ENCODE results near the gene ADAMTS6.
"Not testable (repeated sequence)": the region's sequence is repeated elsewhere in the genome, so short reads cannot be mapped to it uniquely, and the experiment has no call there.

The ADAMTS6 gene

GRCh38 chr5:65481635-65482295 lies at the start of gene ADAMTS6:
Gene ADAMTS6 (minus strand): TSS chr5:65481920. CDS start chr5:65473673, 8,247 bp downstream.
- peak; percentile 27 for DNase-seq

- no peak for DNase-seq
Measured at GRCh38 chr5:65530904-65531303, 49.2 kb upstream of the ADAMTS6 start.

- no peak for DNase-seq
Measured at GRCh38 chr5:65525726-65526125, 44.0 kb upstream of the ADAMTS6 start.

- no peak for DNase-seq
Measured at GRCh38 chr5:65512170-65512937, 30.6 kb upstream of the ADAMTS6 start.

GRCh38 chr5:65508978-65509377 lies 27.3 kb upstream of the ADAMTS6 start:
- DNase-seq: no peak

GRCh38 chr5:65506961-65507360 lies 25.2 kb upstream of the ADAMTS6 start:
- DNase-seq: no peak

- DNase-seq: no peak
Measured at GRCh38 chr5:65489119-65489518, 7.4 kb upstream of the ADAMTS6 start.

- DNase-seq: not testable (repeated sequence)
Measured at GRCh38 chr5:65488038-65488687, 6.4 kb upstream of the ADAMTS6 start.

- DNase-seq: not testable (repeated sequence)
Measured at GRCh38 chr5:65486803-65487202, 5.1 kb upstream of the ADAMTS6 start.

GRCh38 chr5:65485405-65485804 lies 3.7 kb upstream of the ADAMTS6 start:
- no peak for DNase-seq

- DNase-seq: peak; percentile 48
Measured at GRCh38 chr5:65483546-65484346, 2.0 kb upstream of the ADAMTS6 start.

- DNase-seq: no peak
Measured at GRCh38 chr5:65482736-65483545, 1.2 kb upstream of the ADAMTS6 start.

- DNase-seq: no peak
Measured at GRCh38 chr5:65482296-65482735, 596 bp upstream of the ADAMTS6 start.

GRCh38 chr5:65481171-65481581 lies 544 bp downstream of the ADAMTS6 start:
- no peak for DNase-seq

- DNase-seq: no peak
Measured at GRCh38 chr5:65480306-65480865, 1.3 kb downstream of the ADAMTS6 start.

GRCh38 chr5:65479527-65479926 lies 2.2 kb downstream of the ADAMTS6 start:
- no peak for DNase-seq

- no peak for DNase-seq
Measured at GRCh38 chr5:65478336-65478735, 3.4 kb downstream of the ADAMTS6 start.

- no peak for DNase-seq
Measured at GRCh38 chr5:65475895-65476294, 5.8 kb downstream of the ADAMTS6 start.

- no peak for DNase-seq
Measured at GRCh38 chr5:65475336-65475735, 6.4 kb downstream of the ADAMTS6 start.

GRCh38 chr5:65474130-65474711 lies 7.5 kb downstream of the ADAMTS6 start:
- DNase-seq: no peak

GRCh38 chr5:65468633-65469032 lies 13.1 kb downstream of the ADAMTS6 start:
- no peak for DNase-seq
